Measurements from ENCODE around the gene KLHL18.
"Not testable (repeated sequence)": the region's sequence is repeated elsewhere in the genome, so short reads cannot be mapped to it uniquely, and the experiment has no call there.

Gene KLHL18

GRCh38 chr3:47314056-47314764 lies 31.5 kb downstream of the KLHL18 start:
- DNase-seq (ENCODE audit: low read depth in 3 of 3), result no peak

- DNase-seq (ENCODE audit: low read depth in 3 of 3), result no peak
These were observed 32.4 kb downstream of the KLHL18 start for GRCh38 chr3:47315069-47315647.

GRCh38 chr3:47316151-47316550 lies 33.4 kb downstream of the KLHL18 start:
- DNase-seq (ENCODE audit: low read depth in 3 of 3), result not testable (repeated sequence)

GRCh38 chr3:47318916-47319315 lies 36.2 kb downstream of the KLHL18 start:
- DNase-seq (ENCODE audit: low read depth in 3 of 3), result no peak

- no peak for DNase-seq (ENCODE audit: low read depth in 3 of 3)
These were observed 37.2 kb downstream of the KLHL18 start for GRCh38 chr3:47319956-47320355.

- no peak for DNase-seq (ENCODE audit: low read depth in 3 of 3)
These were observed 40.9 kb downstream of the KLHL18 start for GRCh38 chr3:47323431-47324277.

- peak; percentile 6 to 19 (median 18) for DNase-seq (ENCODE audit: low read depth in 3 of 3)
These were observed 41.6 kb downstream of the KLHL18 start for GRCh38 chr3:47324278-47324865.

- DNase-seq (ENCODE audit: low read depth in 3 of 3), result no peak
These were observed 51.2 kb downstream of the KLHL18 start for GRCh38 chr3:47333907-47334306.

- no peak for DNase-seq (ENCODE audit: low read depth in 3 of 3)
These were observed 54.9 kb downstream of the KLHL18 start for GRCh38 chr3:47337656-47338055.

GRCh38 chr3:47339951-47340350 lies 57.2 kb downstream of the KLHL18 start:
- no peak for DNase-seq (ENCODE audit: low read depth in 3 of 3)

GRCh38 chr3:47340866-47341265 lies 58.1 kb downstream of the KLHL18 start:
- DNase-seq (ENCODE audit: low read depth in 3 of 3), result no peak

GRCh38 chr3:47342151-47342550 lies 59.4 kb downstream of the KLHL18 start:
- DNase-seq (ENCODE audit: low read depth in 3 of 3), result no peak

GRCh38 chr3:47342812-47343211 lies 60.1 kb downstream of the KLHL18 start:
- no peak for DNase-seq (ENCODE audit: low read depth in 3 of 3)

GRCh38 chr3:47343471-47343971 lies 60.8 kb downstream of the KLHL18 start:
- no peak for DNase-seq (ENCODE audit: low read depth in 3 of 3)

GRCh38 chr3:47344971-47345370 lies 62.2 kb downstream of the KLHL18 start:
- no peak for DNase-seq (ENCODE audit: low read depth in 3 of 3)

- DNase-seq (ENCODE audit: low read depth in 3 of 3), result no peak
These were observed 64.6 kb downstream of the KLHL18 start for GRCh38 chr3:47347217-47347801.

- no peak for DNase-seq (ENCODE audit: low read depth in 3 of 3)
These were observed 65.8 kb downstream of the KLHL18 start for GRCh38 chr3:47348411-47349154.

- no peak for DNase-seq (ENCODE audit: low read depth in 3 of 3)
These were observed 72.3 kb downstream of the KLHL18 start for GRCh38 chr3:47355010-47355409.

GRCh38 chr3:47356201-47356600 lies 73.5 kb downstream of the KLHL18 start:
- no peak for DNase-seq (ENCODE audit: low read depth in 3 of 3)

- no peak for DNase-seq (ENCODE audit: low read depth in 3 of 3)
These were observed 76.6 kb downstream of the KLHL18 start for GRCh38 chr3:47359323-47359722.

- peak in 1 of 3 donors; percentile 29 for DNase-seq (ENCODE audit: low read depth in 3 of 3)
These were observed 77.4 kb downstream of the KLHL18 start for GRCh38 chr3:47360110-47360517.
